ENCODE measurements around the gene CDC42EP4. TPM values are rescaled to one million over a fixed set of nuclear protein-coding genes. Genes with fewer than 3 reads are reported as not detected.

The CDC42EP4 gene
- total RNA-seq, 2 donors from 2014 or later = 1.1 to 1.8 TPM

GRCh38 chr17:73347351-73347750, 35.5 kb upstream of the CDC42EP4 start:
- no peaks in the 10 kb centered on the region for H3K36me3 Mint-ChIP-seq
- H3K9me3 Mint-ChIP-seq = no peaks in the 10 kb centered on the region
- ATAC-seq = no peak
- H3K27ac Mint-ChIP-seq = no peak overlapping the region
- no peak for DNase-seq (ENCODE audit: low spot score in 2 of 2)

- H3K27ac Mint-ChIP-seq = no peak overlapping the region
- no peaks in the 10 kb centered on the region for H3K36me3 Mint-ChIP-seq
- no peaks in the 10 kb centered on the region for H3K9me3 Mint-ChIP-seq
- DNase-seq (ENCODE audit: low spot score in 2 of 2) = no peak
- ATAC-seq = no peak
Measured at GRCh38 chr17:73346501-73347162, 34.8 kb upstream of the CDC42EP4 start.

GRCh38 chr17:73343739-73344454, 32.1 kb upstream of the CDC42EP4 start:
- Mint-ChIP-seq H3K36me3 (no peaks in the 10 kb centered on the region), H3K27ac (no peak overlapping the region), H3K9me3 (no peaks in the 10 kb centered on the region)
- ATAC-seq = no peak
- no peak for DNase-seq (ENCODE audit: low spot score in 2 of 2)

GRCh38 chr17:73343168-73343634, 31.4 kb upstream of the CDC42EP4 start:
- ATAC-seq (no peak), DNase-seq (ENCODE audit: low spot score in 2 of 2) (no peak)
- Mint-ChIP-seq H3K9me3 (no peaks in the 10 kb centered on the region), H3K27ac (no peak overlapping the region), H3K36me3 (no peaks in the 10 kb centered on the region)

GRCh38 chr17:73342541-73343167, 30.9 kb upstream of the CDC42EP4 start:
- Mint-ChIP-seq H3K27ac (no peak overlapping the region), H3K36me3 (no peaks in the 10 kb centered on the region)
- ATAC-seq = no peak

GRCh38 chr17:73342050-73342522, 30.3 kb upstream of the CDC42EP4 start:
- Mint-ChIP-seq H3K36me3 (no peaks in the 10 kb centered on the region), H3K9me3 (no peaks in the 10 kb centered on the region), H3K27ac (peak overlapping the region in 1 of 2 donors; percentile 29)
- no peak for ATAC-seq
- DNase-seq (ENCODE audit: low spot score in 2 of 2) = no peak

More at GRCh38 chr17:73342541-73343167, 30.9 kb upstream of the CDC42EP4 start:
- no peaks in the 10 kb centered on the region for H3K9me3 Mint-ChIP-seq
- no peak for DNase-seq (ENCODE audit: low spot score in 2 of 2)

- Mint-ChIP-seq H3K27ac (no peak overlapping the region), H3K36me3 (no peaks in the 10 kb centered on the region), H3K9me3 (no peaks in the 10 kb centered on the region)
- no peak for DNase-seq (ENCODE audit: low spot score in 2 of 2)
- no peak for ATAC-seq
Measured at GRCh38 chr17:73341350-73342049, 29.7 kb upstream of the CDC42EP4 start.

GRCh38 chr17:73340093-73340596, 28.3 kb upstream of the CDC42EP4 start:
- H3K27ac Mint-ChIP-seq = peak overlapping the region; percentile 52 to 94
- H3K36me3 Mint-ChIP-seq = no peaks in the 10 kb centered on the region
- no peaks in the 10 kb centered on the region for H3K9me3 Mint-ChIP-seq
- no peak for DNase-seq (ENCODE audit: low spot score in 2 of 2)
- peak; percentile 84 to 90 for ATAC-seq

GRCh38 chr17:73338566-73339197, 26.9 kb upstream of the CDC42EP4 start:
- peak overlapping the region in 1 of 2 donors; percentile 52 for H3K27ac Mint-ChIP-seq

GRCh38 chr17:73338050-73338521, 26.3 kb upstream of the CDC42EP4 start:
- ATAC-seq = no peak
- H3K36me3 Mint-ChIP-seq = no peaks in the 10 kb centered on the region

More at GRCh38 chr17:73338566-73339197, 26.9 kb upstream of the CDC42EP4 start:
- DNase-seq (ENCODE audit: low spot score in 2 of 2) = no peak
- Mint-ChIP-seq H3K9me3 (no peaks in the 10 kb centered on the region), H3K36me3 (no peaks in the 10 kb centered on the region)
- no peak for ATAC-seq

GRCh38 chr17:73337330-73337710, 25.5 kb upstream of the CDC42EP4 start:
- Mint-ChIP-seq H3K27ac (no peak overlapping the region), H3K9me3 (no peaks in the 10 kb centered on the region), H3K36me3 (no peaks in the 10 kb centered on the region)
- ATAC-seq = no peak
- no peak for DNase-seq (ENCODE audit: low spot score in 2 of 2)

More at GRCh38 chr17:73338050-73338521, 26.3 kb upstream of the CDC42EP4 start:
- no peak for DNase-seq (ENCODE audit: low spot score in 2 of 2)
- H3K27ac Mint-ChIP-seq = no peak overlapping the region
- H3K9me3 Mint-ChIP-seq = no peaks in the 10 kb centered on the region

GRCh38 chr17:73336408-73337329, 24.9 kb upstream of the CDC42EP4 start:
- H3K9me3 Mint-ChIP-seq = no peaks in the 10 kb centered on the region
- ATAC-seq (no peak), DNase-seq (ENCODE audit: low spot score in 2 of 2) (no peak)
- no peak overlapping the region for H3K27ac Mint-ChIP-seq
- H3K36me3 Mint-ChIP-seq = no peaks in the 10 kb centered on the region

GRCh38 chr17:73335591-73336407, 24.0 kb upstream of the CDC42EP4 start:
- Mint-ChIP-seq H3K27ac (peak overlapping the region in 1 of 2 donors; percentile 46), H3K9me3 (no peaks in the 10 kb centered on the region), H3K36me3 (no peaks in the 10 kb centered on the region)
- DNase-seq (ENCODE audit: low spot score in 2 of 2) = no peak
- no peak for ATAC-seq

- no peaks in the 10 kb centered on the region for H3K9me3 Mint-ChIP-seq
- DNase-seq (ENCODE audit: low spot score in 2 of 2) = no peak
- no peaks in the 10 kb centered on the region for H3K36me3 Mint-ChIP-seq
- ATAC-seq = no peak
- H3K27ac Mint-ChIP-seq = peak overlapping the region in 1 of 2 donors; percentile 10
Measured at GRCh38 chr17:73334771-73335513, 23.1 kb upstream of the CDC42EP4 start.
